ENCODE results near the gene POTEI. TPM values are rescaled to one million over a fixed set of nuclear protein-coding genes. Genes with fewer than 3 reads are reported as not detected.
"Not testable (repeated sequence)": the region's sequence is repeated elsewhere in the genome, so short reads cannot be mapped to it uniquely, and the experiment has no call there.

The POTEI gene
- total RNA-seq, 1 experiment from 2014 or later = 1.2 TPM

DNA sequence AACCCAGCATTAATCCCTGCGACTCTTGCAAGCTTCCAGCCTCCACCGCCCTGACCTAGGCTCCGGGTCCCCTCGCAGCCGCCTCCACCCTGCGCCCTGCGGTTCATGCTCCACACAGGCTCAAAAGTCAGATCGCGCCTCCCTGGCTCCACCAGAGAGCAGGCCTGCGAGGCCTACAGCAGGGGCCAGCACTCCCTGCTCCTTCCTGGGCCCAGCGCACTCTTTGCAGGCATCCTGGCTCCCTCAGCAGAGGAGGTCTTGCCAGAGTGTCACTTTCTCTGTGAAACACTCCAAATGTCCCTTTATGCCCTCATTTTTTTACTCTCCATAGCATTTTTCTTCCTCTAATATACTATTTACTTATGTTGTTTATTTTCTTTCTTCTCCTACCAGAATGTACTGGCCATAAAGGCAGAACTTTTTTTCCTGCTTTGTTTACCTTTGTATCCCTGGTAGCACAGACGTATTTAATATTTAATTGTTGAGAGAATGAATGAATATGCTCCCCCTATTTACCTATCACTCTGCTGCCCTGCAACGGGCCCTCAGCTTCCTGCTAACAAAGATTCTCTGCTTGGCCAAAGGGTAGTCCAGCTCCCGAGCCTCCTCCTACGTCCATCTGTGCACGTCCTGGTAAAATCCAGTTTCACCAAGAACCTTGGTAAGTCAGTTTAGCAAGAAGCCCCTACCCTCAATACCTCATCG, 2.8 kb upstream of the POTEI start:
- H2AFZ ChIP-seq (ENCODE audit: low read length); H3K4ac ChIP-seq (ENCODE audit: low read depth, low read length): not testable (repeated sequence)

DNA sequence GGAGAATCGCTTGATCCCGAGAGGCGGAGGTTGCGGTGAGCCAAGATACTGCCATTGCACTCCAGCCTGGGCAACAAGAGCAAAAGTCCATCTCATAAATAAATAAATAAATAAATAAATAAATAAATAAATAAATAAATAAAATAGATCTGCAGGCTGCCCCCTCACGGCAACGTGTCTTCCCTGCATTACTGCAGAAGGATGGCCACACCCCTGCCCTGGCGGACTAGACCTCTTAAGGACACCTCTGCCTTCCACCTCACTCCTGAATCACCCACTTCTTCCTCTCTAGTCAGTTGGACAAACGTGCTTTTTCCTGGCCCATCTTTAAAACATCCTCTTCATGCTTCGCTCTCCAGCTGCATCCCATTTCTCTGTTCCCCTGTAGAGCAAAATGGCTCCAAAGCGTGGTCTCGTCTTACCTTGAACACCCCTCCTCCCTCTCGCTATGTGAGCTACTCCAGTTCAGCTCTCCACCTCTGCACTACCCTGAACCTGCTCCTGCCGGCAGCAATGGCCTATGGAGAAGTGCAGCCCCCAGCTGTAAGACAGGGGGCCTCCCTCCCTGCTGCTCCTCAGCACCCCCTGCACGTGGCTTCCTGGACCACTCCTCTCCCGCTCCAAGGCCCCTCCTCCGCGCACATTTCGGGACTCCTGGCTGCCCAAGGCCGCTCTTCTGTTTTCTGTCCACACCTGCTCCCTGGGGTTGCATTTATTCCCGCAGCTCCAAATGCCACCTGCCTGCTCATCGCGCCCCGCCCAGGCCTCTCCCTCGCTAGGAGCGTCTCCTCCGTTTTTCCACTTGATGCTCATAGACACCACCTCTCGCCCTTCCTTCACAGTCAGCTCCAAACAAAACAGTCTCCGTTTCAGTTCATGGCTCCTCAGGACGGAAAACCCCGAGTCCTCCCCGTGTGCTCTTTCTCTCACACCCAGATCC, 1.9 kb upstream of the POTEI start:
- not testable (repeated sequence) for DNase-seq; H3K27me3 Mint-ChIP-seq (ENCODE audit: low read depth)

More for the DNA sequence above, 2.8 kb upstream of the POTEI start:
- H2BK20ac ChIP-seq (ENCODE audit: low read depth, low read length, poor library complexity, severe bottlenecking); H3K4me1 Mint-ChIP-seq; H3K23ac ChIP-seq (ENCODE audit: insufficient read length, low read depth, low read length); H3K9ac ChIP-seq (ENCODE audit: extremely low read depth, insufficient read length, low read length); H4K5ac ChIP-seq (ENCODE audit: insufficient read length, low read depth, low read length); H4K20me1 ChIP-seq (ENCODE audit: control insufficient read depth, insufficient read depth, insufficient read length); H4K91ac ChIP-seq (ENCODE audit: insufficient read length, low read depth, low read length); H2BK120ac ChIP-seq (ENCODE audit: low read depth, low read length, poor library complexity, severe bottlenecking); H3K27me3 ChIP-seq (ENCODE audit: insufficient read depth, low read length); H3K9me3 ChIP-seq (ENCODE audit: control insufficient read depth, low read depth, low read length); H3K79me2 ChIP-seq (ENCODE audit: insufficient read depth, low read length); H2BK15ac ChIP-seq (ENCODE audit: low read depth, low read length); H2AK5ac ChIP-seq (ENCODE audit: insufficient read length, low read length); H3K27ac Mint-ChIP-seq; H3T11ph ChIP-seq (ENCODE audit: low read length); H3K4me2 ChIP-seq (ENCODE audit: insufficient read depth, insufficient read length, low read length); H3K36me3 Mint-ChIP-seq (ENCODE audit: insufficient read depth in 1 of 3, low read depth in 3 of 3); H3K79me1 ChIP-seq (ENCODE audit: insufficient read depth, low read depth, low read length, poor library complexity, severe bottlenecking); H2BK12ac ChIP-seq (ENCODE audit: insufficient read length, low read depth, low read length); H3K4me3 Mint-ChIP-seq; H2BK5ac ChIP-seq (ENCODE audit: insufficient read length, low read length); H3K27me3 Mint-ChIP-seq (ENCODE audit: low read depth); H3K56ac ChIP-seq (ENCODE audit: insufficient read length, low read depth, low read length); H3K4me1 ChIP-seq (ENCODE audit: insufficient read depth, low read length); DNase-seq; H3K23me2 ChIP-seq (ENCODE audit: insufficient read length, low read depth, low read length, poor library complexity, severe bottlenecking); H3K18ac ChIP-seq (ENCODE audit: insufficient read length, low read depth, low read length); H3K9me3 Mint-ChIP-seq; H3K27ac ChIP-seq (ENCODE audit: insufficient read length, low read depth, low read length); H4K8ac ChIP-seq (replicated peaks; ENCODE audit: insufficient read length, low read depth, low read length); H3K14ac ChIP-seq (ENCODE audit: insufficient read depth, low read length): not testable (repeated sequence)
- no CpG with 5 or more reads among the region's 17 CpGs for WGBS (ENCODE audit: extremely low coverage, insufficient read length, low lambda C conversion rate)

More for the DNA sequence above, 1.9 kb upstream of the POTEI start:
- WGBS (ENCODE audit: extremely low coverage, insufficient read length, low lambda C conversion rate) = no CpG with 5 or more reads among the region's 31 CpGs
- H2BK15ac ChIP-seq (ENCODE audit: low read depth, low read length); H3T11ph ChIP-seq (ENCODE audit: low read length); H3K18ac ChIP-seq (ENCODE audit: insufficient read length, low read depth, low read length); H2AFZ ChIP-seq (ENCODE audit: low read length); H3K4me3 Mint-ChIP-seq; H3K27ac ChIP-seq (ENCODE audit: insufficient read length, low read depth, low read length); H3K79me2 ChIP-seq (ENCODE audit: insufficient read depth, low read length); H3K14ac ChIP-seq (ENCODE audit: insufficient read depth, low read length); H3K27ac Mint-ChIP-seq; H3K4me1 Mint-ChIP-seq; H3K9me3 ChIP-seq (ENCODE audit: control insufficient read depth, low read depth, low read length); H3K4me2 ChIP-seq (ENCODE audit: insufficient read depth, insufficient read length, low read length); H4K20me1 ChIP-seq (ENCODE audit: control insufficient read depth, insufficient read depth, insufficient read length); H3K23me2 ChIP-seq (ENCODE audit: insufficient read length, low read depth, low read length, poor library complexity, severe bottlenecking); H4K5ac ChIP-seq (ENCODE audit: insufficient read length, low read depth, low read length); H2BK120ac ChIP-seq (ENCODE audit: low read depth, low read length, poor library complexity, severe bottlenecking); H3K4me1 ChIP-seq (ENCODE audit: insufficient read depth, low read length); H2AK5ac ChIP-seq (ENCODE audit: insufficient read length, low read length); H3K36me3 Mint-ChIP-seq (ENCODE audit: insufficient read depth in 1 of 3, low read depth in 3 of 3); H4K8ac ChIP-seq (replicated peaks; ENCODE audit: insufficient read length, low read depth, low read length); H3K56ac ChIP-seq (ENCODE audit: insufficient read length, low read depth, low read length); H3K9ac ChIP-seq (ENCODE audit: extremely low read depth, insufficient read length, low read length); H3K27me3 ChIP-seq (ENCODE audit: insufficient read depth, low read length); H2BK5ac ChIP-seq (ENCODE audit: insufficient read length, low read length); H2BK20ac ChIP-seq (ENCODE audit: low read depth, low read length, poor library complexity, severe bottlenecking); H3K23ac ChIP-seq (ENCODE audit: insufficient read length, low read depth, low read length); H2BK12ac ChIP-seq (ENCODE audit: insufficient read length, low read depth, low read length); H4K91ac ChIP-seq (ENCODE audit: insufficient read length, low read depth, low read length); H3K9me3 Mint-ChIP-seq; H3K4ac ChIP-seq (ENCODE audit: low read depth, low read length); H3K79me1 ChIP-seq (ENCODE audit: insufficient read depth, low read depth, low read length, poor library complexity, severe bottlenecking): not testable (repeated sequence)

Data from H9 (cell line).